DMS79 treated with DMSO at 0.1 percent for 48 hours (cell line): ENCODE data around the gene PLXNA4.

Source experiments
- DNase-seq: peaks from one replicate; lab custom pipeline; 2025; lab: John Stamatoyannopoulos, UW

Gene PLXNA4

DNA sequence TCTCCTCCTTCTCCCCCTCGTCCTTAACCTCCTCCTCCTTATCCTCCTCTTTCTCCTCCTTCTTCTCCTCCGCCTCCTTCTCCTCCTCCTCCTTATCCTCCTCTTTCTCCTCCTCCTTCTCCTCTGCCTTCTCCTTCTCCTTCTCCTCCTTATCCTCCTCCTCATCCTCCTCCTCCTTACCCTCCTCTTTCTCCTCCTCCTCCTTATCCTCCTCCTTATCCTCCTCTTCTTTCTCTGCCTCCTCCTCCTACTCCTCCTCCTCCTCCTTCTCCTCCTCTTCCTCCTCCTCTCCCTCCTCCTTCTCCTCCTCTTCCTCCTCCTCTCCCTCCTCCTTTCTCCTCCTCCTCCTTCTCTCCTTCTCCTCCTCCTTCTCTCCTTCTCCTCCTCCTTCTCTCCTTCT is 14.5 kb downstream of the PLXNA4 start:
- no peak for DNase-seq

DNA sequence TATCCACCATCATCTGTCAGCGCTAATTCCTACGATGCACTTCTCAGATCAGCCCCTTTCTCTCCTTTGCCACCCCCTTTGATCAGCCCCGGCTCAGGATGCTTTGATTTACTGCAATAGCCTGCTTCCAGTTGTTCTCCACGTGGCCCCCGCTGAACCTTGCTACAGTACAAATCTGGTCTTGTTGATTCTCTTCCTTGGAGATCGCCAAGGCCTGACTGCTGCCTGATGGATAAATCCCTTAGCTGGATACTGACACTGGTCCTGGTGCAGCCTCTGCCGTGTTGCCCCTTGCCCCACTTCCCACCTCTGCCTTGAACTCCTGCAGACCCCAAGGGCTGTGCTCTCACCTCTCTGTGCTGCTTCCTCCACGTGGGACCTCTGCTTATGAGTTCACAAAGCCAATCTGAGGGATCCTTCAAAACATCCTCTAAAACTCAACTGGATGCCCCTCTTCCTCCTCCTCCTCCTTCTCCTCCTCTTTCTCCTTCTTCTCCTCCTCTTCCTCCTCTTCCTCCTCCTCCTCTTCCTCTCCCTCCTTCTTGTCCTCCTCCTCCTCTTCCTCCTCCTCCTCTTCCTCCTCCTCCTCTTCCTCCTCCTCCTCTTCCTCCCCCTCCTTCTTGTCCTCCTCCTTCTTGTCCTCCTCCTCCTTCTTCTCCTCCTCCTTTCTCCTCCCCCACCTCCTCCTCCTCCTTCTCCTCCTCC is 15.3 kb downstream of the PLXNA4 start:
- DNase-seq, result no peak

DNA sequence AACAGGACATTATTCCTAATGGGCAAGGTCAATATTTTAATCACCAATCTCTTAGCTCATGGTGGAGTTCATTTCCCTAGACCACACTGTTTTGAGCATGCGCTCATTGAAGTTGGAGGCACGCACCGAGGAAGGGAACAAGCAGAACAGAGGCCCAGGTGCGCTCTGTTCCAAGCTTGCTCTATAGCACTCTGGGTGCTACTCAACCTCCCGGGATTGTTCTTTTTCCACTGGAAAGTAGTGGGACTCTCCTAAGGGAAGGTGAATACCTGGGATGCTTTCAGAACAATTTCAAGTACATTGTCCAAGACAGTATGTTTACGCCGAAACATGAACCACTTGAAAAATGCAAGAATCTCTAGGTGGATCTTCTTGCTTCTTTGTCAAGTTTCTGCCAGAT is 16.2 kb downstream of the PLXNA4 start:
- no peak for DNase-seq

DNA sequence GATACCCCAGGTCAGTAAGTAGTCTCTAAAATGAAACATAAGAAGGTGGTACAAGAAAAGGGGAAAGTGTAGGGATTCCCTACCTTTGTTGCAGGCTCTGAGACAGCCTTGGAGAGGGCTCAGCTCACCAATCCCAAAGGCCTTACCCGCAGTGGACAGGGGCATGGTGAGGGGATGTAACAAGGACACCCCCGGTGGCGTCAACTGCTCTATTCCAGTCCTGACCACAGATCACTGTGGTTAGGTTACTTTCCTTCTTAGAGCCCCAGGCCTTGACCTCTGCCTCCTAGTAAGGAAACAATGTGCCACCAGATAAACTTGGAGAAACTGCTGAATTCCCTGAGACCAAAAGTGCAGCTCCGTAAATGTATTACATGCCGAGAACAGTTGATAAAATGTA is 17.5 kb downstream of the PLXNA4 start:
- no peak for DNase-seq

DNA sequence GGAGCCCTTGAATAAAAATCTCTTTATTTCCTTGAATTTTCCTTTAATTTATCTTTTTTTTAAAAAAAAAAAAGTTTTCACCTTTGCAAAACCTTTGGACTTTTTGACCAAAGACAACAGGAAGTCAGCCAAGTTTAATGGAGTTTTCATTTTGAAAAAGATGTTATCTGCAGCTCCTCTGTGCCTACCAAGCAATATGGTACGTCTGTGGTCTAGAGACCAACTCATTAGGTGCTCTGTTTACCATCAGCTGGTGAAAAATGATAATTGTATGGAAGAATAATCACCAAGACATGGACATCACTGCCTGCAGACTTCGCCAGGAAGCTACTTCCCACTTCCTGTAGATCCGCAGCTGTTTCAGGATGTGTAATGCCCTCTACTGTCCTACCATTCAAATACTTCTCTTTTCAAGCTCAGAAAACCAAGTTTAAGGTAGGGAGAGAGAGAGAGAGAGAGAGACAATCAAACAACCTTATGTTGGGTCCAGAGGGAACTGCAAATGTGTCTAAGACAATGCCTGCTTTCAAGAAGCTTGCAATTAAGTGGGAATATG is 18.7 kb downstream of the PLXNA4 start:
- DNase-seq, result no peak

DNA sequence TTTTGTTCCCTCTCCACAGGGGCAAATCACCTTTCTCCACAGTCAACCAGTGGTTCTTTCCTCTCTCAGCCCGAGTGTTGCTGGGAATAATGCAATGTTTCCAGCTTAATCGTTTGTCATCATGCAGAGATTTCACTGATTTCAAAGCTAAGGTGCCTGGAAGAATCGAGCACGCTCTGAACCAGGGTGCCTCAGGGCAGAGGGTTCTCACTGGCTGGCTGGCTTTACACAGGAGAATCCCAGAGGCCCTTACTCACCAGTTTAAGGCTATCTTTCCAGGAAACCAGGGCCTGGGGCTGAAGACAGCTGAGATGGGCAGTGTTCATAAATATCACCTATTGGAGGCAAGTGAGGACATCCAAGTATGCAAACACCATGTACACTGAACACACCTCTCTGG is 21.8 kb downstream of the PLXNA4 start:
- no peak for DNase-seq

DNA sequence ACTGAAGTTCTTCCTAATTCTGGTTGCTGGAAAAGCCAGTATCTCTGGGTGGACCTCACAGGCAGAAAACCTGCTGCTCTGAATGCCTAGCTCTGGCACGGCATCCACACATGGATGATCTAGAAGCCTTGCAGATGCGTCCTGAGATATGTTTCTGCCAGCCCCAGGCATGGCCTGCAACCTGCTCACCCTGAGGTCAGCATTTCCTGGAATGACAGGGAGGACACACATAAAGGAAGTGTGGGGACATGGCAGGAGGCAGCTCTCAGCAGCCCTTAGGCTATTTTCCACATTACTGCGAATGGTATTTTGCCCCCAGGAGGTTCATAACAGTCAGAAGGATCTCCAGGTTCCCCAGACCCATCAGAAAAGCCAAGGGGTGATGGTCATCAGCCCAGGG is 23.2 kb downstream of the PLXNA4 start:
- DNase-seq, result no peak

DNA sequence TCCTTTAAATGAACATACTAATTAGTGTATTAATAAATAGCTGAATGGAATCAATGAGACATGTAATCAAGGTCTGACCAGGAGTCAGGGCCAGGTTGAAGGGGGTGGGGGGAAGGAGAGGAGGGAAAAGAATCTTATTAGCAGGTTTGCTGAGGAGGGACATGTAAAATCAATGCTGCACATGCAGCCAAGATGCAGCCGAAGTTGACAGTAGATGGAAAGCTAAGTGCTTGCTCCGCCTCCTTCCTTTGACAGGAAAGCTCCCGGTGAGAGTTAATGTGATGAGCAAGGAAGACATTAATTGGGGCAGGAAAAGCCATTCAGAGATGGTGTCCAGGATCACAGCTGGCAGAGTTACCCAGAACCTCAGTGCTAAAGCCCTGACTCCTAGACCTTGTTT is 24.4 kb downstream of the PLXNA4 start:
- DNase-seq, result no peak

DNA sequence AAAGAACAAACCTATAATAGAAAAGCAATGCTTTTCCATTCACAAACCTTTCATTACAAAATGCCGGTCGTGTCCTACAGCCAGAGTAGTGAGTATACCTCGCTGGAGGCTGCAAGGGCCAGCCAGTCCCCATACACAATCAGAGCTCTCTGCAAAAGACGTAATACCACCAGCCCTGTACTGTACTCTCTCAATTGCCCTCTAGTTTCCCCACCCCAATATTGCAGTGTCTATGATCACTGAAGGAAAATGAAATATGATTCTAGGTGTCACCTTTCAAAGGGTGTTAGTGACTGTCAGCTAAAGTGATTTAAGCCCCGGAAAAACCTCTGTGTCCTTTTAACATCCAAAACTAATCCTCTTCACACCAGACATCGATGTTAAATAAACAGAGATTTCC is 24.8 kb downstream of the PLXNA4 start:
- no peak for DNase-seq

DNA sequence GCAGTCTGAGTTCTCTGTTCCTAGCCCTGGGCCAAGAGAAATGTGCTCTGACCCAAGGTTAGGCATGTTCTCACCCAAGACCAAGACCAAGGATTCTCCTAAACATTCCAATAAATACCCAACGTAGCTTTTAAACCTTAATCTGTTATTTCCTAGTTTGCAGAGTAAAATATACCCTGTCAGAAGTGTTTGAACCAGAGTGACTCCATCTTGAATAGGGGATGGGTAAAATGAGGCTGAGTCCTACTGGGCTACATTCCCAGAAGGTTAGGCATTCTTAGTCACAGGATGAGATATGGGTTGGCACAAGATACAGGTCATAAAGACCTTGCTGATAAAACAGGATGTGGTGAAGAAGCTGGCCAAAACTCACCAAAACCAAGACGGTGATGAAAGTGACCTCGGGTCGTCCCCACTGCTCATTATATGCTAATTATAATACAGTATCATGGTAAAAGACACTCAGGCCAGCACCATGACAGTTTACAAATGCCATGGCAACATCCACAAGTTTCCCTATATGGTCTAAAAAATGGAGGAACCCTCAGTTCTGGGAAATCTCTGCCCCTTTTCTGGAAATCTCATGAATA is 27.7 kb downstream of the PLXNA4 start:
- no peak for DNase-seq

DNA sequence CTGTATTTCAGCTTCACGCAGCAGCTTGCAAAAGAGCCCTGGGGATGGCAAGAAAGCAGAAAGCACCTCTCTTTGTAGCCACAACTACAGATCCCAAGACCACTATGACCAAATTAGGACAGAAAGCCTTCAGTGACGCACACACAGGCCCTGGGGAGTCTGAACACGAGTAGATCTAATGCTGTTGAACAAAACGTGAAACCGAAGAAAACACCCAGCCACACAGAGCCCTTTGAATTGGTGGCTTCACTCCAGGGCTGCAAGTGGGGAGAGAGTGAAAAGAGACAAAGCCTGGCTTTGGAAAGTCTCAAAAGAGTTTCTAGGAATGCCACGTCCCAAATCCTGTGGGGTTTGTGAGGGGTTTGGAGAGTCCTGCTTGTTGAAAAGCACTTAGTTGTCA is 28.4 kb downstream of the PLXNA4 start:
- no peak for DNase-seq

DNA sequence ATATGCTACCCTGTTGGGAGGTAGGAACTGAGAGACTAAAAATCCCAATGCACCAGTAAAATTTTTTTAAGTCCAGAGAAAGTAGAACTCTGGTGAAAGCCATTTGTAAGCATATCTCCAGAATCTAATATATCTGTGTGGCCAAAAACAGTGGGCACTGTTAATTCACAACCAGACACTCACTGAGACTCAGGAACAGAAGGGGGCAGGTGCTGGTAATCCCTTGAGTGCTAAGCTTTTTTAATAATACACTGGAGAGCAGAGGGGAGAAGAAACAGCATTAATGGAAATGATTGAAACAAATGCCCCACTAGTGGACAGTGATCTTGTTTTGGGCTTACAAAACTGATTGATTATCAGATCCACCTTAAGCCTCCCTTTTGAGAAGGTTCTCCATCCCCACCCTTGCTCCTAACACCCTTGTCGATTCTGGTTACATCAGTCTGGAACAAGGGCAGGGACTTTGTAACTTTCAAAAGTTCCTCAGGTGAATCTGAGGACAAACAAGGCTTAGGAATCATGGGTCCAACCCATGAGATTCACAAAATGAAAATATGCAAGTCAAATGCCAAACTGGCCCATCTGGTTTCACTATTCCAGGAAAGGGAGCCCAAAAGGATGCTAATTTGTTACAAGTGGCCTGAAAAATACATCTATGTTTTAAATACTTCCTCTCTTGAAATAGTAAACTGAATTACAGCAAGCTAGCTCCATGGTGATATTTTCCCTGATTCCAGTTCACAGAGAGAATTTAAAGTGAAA is 29.7 kb downstream of the PLXNA4 start:
- no peak for DNase-seq

DNA sequence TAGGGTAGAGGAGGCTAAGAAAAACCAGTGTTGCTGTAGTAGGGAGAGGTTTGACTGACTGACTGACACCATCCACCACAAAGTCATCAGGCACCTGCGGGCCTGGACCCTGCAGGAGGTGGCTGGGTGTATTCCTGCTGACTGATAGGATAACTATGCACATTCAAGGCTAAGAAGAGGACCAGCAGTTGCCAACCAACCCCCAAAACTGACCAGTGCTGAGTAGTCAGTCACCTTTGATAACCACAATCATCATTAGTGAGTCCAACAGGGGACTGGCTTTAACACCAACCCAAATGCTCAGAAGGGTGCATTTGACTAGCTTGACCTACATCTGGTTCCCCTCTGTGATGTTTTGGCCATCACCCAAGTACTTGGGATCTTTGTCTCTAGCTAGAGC is 30.5 kb downstream of the PLXNA4 start:
- DNase-seq, result no peak

DNA sequence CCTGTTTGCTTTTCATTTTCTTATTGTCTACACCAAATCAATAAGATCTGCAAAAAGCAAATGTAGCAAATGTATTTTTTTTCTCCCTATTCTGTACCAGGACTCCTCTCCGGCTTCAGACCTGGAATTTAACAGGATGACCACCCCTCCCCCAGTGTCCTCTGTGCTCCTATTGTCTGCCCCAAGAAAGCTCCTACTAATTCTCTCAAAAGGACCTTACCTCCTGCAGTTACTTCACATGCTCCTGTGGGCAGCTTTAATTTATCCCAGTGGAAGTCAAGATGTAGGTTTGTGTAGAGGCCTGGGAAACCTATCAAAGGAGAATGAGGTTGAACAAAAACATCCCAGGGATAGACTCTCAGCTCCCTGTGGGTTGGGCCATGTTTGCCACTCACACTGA is 31.3 kb downstream of the PLXNA4 start:
- DNase-seq, result no peak

DNA sequence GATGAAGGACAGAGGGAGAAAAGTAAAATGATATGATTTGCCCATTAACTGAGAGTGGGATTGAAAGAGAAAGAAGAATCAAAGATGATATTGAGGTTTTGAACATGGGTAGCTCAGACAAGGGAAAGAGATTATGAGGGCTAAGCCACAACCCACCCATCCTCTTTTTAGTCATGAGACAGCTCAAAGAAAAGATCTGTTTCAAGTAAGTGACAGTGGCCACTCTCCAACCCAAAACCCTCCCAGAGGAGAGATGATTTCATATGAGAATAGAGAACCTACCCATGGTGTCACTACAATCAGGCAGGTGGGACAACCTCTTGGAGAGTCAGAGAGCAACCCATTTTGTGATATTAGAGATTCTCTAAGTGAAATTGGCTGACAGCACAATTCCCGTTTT is 32.2 kb downstream of the PLXNA4 start:
- DNase-seq, result no peak

DNA sequence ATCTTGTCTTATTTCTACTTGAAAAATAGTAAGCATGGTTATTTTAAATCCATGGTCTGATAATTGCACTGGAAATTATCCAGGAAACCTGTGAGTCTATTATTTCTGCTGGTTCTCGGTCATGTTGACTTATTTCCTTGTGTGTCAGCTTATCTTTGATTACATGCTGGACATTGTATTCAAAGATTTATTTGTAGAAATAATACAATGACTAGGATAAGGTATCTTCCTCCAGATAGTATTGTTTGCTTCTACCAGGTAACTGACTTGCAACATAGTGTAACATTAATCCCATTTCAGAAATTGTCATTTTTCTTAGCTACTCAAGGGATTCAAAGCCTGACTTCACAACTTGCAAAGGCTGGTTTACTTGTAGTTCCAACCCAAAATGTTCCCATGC is 33.4 kb downstream of the PLXNA4 start:
- DNase-seq, result no peak

DNA sequence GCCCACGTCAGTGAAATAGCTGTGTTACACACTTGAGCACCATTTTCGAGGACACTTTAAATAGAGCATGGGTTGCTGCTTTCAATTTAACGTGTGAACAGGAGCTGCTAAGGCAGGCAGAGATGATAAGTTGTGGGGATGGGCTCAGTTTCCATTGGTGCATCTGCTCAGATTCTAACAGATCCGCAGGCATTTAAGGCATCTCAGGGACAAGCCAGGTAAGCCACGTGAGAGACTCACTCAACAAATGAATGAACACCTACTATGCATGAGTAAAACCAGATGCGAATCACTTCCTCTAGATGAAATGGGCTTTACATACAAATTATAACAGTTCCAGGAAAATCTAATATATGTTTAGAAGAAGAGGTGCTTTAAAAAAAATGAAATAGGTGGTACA is 34.6 kb downstream of the PLXNA4 start:
- no peak for DNase-seq

DNA sequence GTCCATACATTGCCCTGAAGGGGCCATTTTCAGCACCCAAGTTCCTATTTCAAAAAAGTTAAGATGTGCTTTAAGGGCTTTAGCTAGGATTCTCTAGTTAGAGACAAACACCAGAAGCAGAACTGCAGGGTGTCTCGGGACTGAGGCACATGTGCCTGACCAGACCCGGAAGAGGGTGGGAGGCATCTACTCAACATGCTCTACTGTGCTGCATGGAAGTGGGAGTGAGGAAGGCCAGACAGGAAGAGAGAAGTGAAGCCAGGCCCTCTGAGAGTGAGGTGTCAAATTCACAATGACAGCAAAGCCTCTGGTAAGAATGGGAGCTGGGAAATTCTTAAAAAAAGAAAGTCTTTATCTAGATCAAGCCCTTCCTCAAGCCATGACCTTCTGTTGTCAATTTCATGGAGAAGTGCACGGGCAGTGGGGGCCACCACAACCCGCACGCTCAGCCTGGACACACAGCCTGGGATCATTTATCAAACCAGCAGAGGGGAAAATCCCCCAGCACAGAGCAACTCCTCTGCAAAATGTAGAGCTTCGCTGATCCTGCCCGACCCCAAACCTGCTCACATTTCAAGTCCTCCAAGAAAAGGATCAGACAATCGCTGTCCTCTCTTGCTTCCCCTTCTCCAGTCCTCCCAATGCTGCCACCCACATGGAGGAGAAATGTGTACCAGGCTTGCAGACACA is 38.7 kb downstream of the PLXNA4 start:
- no peak for DNase-seq

DNA sequence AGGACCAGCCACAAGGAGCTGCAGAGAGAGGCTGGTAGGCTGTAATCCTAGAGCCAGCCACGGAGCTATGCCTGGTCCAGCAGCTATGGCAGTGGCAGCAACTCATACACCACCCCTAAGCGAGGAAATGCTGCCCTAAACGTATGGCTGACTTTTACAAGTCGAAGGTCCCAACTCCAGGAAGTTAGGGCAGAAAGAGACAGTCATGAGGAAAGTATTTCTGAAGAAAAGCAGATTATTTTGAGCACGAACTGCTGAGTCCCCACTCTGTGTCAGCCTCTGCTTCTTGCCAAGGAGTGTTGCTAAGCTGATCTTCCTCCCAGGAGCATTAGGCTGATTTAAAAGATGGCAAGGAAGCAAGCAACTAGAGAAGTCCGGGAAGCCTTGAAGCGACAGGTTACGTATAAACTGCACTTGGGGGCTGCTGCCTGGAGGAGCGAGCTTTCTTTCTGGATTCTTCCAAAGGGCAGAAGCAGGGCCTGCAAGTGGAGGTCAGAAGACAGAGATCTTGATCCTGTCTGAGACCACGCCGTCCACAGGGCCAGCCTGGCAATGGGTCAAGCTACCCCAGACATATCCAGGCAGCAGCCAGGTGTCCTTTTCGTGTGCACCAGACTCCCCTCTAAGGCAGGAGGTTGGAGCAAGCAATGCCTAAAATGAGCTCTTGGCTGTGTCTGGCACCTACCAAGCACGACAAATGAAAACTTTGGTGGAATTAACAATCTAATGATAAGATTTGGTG is 39.4 kb downstream of the PLXNA4 start:
- DNase-seq, result no peak

DNA sequence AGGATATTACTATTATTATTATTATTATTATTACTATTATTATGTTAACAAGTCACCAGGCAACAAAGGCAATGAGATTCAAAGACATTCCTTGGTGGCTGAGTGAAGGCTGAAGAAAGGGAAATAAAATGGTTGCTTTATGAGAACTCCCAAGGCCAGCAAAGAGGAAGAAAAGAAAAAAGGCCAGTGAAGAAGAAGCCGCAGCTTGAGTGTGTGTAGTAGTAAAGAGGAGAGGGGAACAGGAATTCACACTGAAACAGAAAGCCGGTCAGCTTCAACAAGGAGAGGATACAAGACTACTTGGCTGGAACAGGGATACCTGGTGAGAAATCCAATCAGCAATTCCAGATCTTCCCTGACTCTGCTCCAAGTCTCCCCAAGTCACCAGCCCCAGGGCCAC is 42.4 kb downstream of the PLXNA4 start:
- no peak for DNase-seq

DNA sequence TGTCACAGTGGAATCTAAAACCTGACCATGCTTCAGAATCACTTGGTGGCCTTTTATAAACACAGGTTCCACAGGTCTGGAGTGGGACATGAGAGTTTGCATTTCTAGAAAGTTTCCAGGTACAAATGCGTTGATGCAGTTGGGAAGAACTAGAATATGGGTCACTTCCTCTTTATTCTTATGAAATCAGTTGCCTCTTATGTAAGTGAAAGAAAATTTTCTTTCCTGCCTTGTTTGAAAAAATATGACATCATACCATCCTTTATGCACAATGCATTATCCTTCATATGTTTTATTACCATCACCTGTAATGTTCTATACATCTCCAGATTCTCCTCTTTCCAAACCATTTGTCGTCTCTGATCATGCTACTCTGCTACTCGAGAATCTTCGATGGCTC is 44.0 kb downstream of the PLXNA4 start:
- DNase-seq, result no peak

DNA sequence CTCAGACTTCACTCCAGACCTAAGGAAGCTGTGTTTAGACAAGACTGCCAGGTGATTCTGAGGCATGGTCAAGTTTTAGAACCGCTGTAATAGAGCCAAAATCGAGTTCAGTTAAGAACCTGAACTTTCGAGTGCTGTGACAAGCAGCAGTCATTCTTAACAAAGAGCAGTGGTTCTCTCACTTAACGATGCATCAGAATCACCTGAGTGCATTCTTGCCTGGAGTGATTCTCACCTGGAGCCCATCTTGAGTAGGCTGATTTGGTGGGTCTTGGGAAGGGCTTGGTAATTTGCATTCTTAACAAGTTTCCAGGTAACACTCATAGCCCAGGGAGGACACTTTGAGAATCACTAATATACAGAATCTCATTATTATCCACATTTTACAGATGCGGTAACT is 44.7 kb downstream of the PLXNA4 start:
- DNase-seq, result no peak
